ENCODE data around the gene KLF16. TPM values are rescaled to one million over a fixed set of nuclear protein-coding genes. Genes with fewer than 3 reads are reported as not detected.

KLF16 gene
- total RNA-seq, 1 donor from 2014 or later, result 5.3 TPM

DNA sequence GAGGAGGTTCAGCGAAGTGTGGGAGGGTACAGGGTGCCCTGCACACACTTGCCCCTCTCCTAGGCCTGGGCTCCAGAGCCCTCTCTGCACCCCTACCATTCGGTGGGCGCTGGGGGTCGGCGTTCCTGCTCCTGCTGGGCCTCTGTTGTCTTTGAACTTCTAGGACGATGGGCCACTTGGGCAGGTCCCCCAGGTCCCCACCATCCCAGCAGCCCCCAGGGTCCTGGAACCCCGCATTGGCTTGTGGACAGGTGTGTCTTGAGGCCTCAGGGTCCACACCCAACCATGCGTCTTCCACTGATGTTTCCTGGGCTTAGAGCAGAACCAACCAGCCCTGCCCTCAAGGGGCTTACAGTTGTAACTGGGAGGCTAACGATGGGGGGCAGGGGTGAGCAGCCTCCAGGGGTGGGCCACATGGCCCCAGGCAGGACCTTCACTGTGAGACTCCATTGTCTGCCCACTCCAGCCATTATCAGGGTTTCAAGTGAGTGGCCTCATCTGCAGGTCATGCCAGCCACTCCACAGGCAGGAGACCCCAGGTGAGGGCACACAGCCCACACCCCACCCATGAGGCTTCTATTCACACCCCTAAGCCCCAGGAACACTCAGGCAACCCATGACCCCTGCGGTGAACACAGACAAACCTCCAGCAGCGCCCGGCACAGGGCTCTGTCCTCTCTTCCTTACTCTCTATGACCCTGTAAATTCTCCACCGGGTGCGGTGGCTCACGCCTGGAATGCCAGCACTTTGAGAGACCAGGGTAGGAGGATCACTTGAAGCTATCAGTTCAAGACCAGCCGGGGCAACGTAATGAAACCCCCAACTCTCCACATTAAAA, 2.0 kb upstream of the KLF16 start:
- DNase-seq (ENCODE audit: low read depth), result no peak
- peak; percentile 7 for FAIRE-seq
- no peaks in the 10 kb centered on the region for H3K27me3 ChIP-seq (ENCODE audit: control insufficient read depth, insufficient read depth, low read length)
- peak overlapping the region; percentile 80 for H3K4me3 ChIP-seq (ENCODE audit: low read depth, low read length)
- TF ChIP-seq, protein P1, sequence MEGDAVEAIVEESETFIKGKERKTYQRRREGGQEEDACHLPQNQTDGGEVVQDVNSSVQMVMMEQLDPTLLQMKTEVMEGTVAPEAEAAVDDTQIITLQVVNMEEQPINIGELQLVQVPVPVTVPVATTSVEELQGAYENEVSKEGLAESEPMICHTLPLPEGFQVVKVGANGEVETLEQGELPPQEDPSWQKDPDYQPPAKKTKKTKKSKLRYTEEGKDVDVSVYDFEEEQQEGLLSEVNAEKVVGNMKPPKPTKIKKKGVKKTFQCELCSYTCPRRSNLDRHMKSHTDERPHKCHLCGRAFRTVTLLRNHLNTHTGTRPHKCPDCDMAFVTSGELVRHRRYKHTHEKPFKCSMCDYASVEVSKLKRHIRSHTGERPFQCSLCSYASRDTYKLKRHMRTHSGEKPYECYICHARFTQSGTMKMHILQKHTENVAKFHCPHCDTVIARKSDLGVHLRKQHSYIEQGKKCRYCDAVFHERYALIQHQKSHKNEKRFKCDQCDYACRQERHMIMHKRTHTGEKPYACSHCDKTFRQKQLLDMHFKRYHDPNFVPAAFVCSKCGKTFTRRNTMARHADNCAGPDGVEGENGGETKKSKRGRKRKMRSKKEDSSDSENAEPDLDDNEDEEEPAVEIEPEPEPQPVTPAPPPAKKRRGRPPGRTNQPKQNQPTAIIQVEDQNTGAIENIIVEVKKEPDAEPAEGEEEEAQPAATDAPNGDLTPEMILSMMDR (IDR thresholded peaks at IDR 0.05; ENCODE audit: insufficient read depth, low read length, severe bottlenecking), result no peak
- no peaks in the 10 kb centered on the region for H3K36me3 ChIP-seq (ENCODE audit: control insufficient read depth, insufficient read depth, low read length)

DNA sequence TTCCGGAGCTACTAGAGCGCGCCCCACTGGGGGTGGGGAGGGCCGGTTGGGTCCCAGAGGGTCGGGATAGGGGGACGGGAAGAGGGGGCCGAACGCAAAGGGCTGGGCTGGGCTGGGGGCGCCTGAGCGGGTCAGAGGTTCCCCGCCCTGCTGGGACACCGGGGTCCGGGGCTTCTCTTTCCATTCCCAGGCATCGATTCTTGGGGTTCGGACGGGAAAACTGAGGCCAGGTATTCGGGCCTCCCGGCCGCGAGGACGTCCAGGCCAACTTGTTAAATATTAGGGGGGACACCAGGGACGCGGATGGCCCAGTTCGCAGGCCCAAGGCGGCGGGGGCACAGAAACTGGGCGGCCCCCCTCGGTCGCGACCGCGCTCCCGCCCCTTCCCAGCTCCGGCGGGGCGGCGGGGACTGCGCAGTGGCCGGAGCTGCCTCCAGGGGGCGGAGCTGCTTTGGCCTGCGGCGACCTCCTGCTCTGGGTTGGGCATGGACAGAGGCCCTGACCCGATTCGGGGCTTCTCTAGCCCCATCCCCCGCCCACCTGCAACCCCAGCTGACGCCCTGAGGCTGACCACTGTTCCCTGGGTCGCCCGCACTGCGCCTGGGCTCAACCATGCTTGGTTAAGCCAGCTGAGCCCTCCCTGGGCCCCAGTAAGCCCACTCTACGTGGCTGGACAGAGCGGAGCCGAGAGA, 1.2 kb upstream of the KLF16 start:
- DNase-seq (ENCODE audit: low read depth) (no peak), FAIRE-seq (no peak)

GRCh38 chr19:1863638-1864479, 480 bp upstream of the KLF16 start:
- TF ChIP-seq, protein P1 (IDR thresholded peaks at IDR 0.05; ENCODE audit: insufficient read depth, low read length, severe bottlenecking), result no peak
- Histone ChIP-seq H3K27me3 (ENCODE audit: control insufficient read depth, insufficient read depth, low read length) (no peaks in the 10 kb centered on the region), H3K36me3 (ENCODE audit: control insufficient read depth, insufficient read depth, low read length) (no peaks in the 10 kb centered on the region), H3K4me3 (ENCODE audit: low read depth, low read length) (peak overlapping the region; percentile 80)
- FAIRE-seq (no peak), DNase-seq (ENCODE audit: low read depth) (peak; percentile 69)

More for the DNA sequence above, 1.2 kb upstream of the KLF16 start:
- no peaks in the 10 kb centered on the region for H3K27me3 ChIP-seq (ENCODE audit: control insufficient read depth, insufficient read depth, low read length)
- H3K4me3 ChIP-seq (ENCODE audit: low read depth, low read length), result peak overlapping the region; percentile 80
- TF ChIP-seq, protein P1 (IDR thresholded peaks at IDR 0.05; ENCODE audit: insufficient read depth, low read length, severe bottlenecking), result peak; percentile 91
- H3K36me3 ChIP-seq (ENCODE audit: control insufficient read depth, insufficient read depth, low read length), result no peaks in the 10 kb centered on the region

- Histone ChIP-seq H3K36me3 (ENCODE audit: control insufficient read depth, insufficient read depth, low read length) (no peaks in the 10 kb centered on the region), H3K27me3 (ENCODE audit: control insufficient read depth, insufficient read depth, low read length) (no peaks in the 10 kb centered on the region), H3K4me3 (ENCODE audit: low read depth, low read length) (peak overlapping the region; percentile 88)
- FAIRE-seq (no peak), DNase-seq (ENCODE audit: low read depth) (no peak)
- TF ChIP-seq, protein P1 (IDR thresholded peaks at IDR 0.05; ENCODE audit: insufficient read depth, low read length, severe bottlenecking), result no peak
Observed at GRCh38 chr19:1862424-1863327, 703 bp downstream of the KLF16 start.

GRCh38 chr19:1862068-1862423, 1.3 kb downstream of the KLF16 start:
- DNase-seq (ENCODE audit: low read depth) (no peak), FAIRE-seq (no peak)
- H3K27me3 ChIP-seq (ENCODE audit: control insufficient read depth, insufficient read depth, low read length), result no peaks in the 10 kb centered on the region
- TF ChIP-seq, protein P1 (IDR thresholded peaks at IDR 0.05; ENCODE audit: insufficient read depth, low read length, severe bottlenecking), result no peak
- H3K4me3 ChIP-seq (ENCODE audit: low read depth, low read length), result peak overlapping the region; percentile 88
- no peaks in the 10 kb centered on the region for H3K36me3 ChIP-seq (ENCODE audit: control insufficient read depth, insufficient read depth, low read length)

Measured in bronchial epithelial cell (primary cell).